Activated CD4-positive, alpha-beta memory T cell treated with anti-CD3 and anti-CD28 coated beads for 36 hours (primary cell): Measurements from ENCODE around the gene RAB35. TPM values are rescaled to one million over a fixed set of nuclear protein-coding genes. Genes with fewer than 3 reads are reported as not detected.

Experiments used
- CTCF ChIA-PET: fragments of 350-600 bp; sonication (Branson Sonifier 250); formaldehyde crosslinking; loops from one replicate; lab custom pipeline; 2021; ENCODE audit warnings: antibody characterized with exemption, inconsistent platforms; lab: Charles Lee
- POLR2A ChIA-PET: fragments of 350-600 bp; sonication (Branson Sonifier 250); formaldehyde crosslinking; loops from one replicate; lab custom pipeline; 2021; ENCODE audit warnings: antibody characterized with exemption; lab: Charles Lee
- DNase-seq: peaks from one replicate; pipeline ENCODE4 v3.0.0-alpha.2; 2020
- H3K27ac Mint-ChIP-seq: one replicate; pipeline ENCODE4 v1.8.0; 2021; ENCODE audit warnings: mixed read lengths
- H3K27me3 Mint-ChIP-seq: one replicate; pipeline ENCODE4 v1.8.0; 2021; ENCODE audit warnings: mixed read lengths
- H3K36me3 Mint-ChIP-seq: one replicate; pipeline ENCODE4 v1.8.0; 2021; ENCODE audit warnings: mixed read lengths
- H3K4me1 Mint-ChIP-seq: one replicate; pipeline ENCODE4 v1.8.0; 2021; ENCODE audit warnings: low read depth, mixed read lengths
- H3K4me3 Mint-ChIP-seq: one replicate; pipeline ENCODE4 v1.8.0; 2021; ENCODE audit warnings: mild to moderate bottlenecking, mixed read lengths
- H3K9me3 Mint-ChIP-seq: one replicate; pipeline ENCODE4 v1.8.0; 2021; ENCODE audit warnings: mixed read lengths
- intact Hi-C: fragments of 100-400 bp; cut with micrococcal nuclease; formaldehyde crosslinking; loops from one replicate; pipeline ENCODE4 v1.15.1; 2023
- total RNA-seq, 2 experiments: library from RNA; stranded (reverse); gene quantifications; one replicate each; pipeline ENCODE4 v1.2.3, GENCODE V29; 2021

Gene RAB35
- total RNA-seq, 2 experiments from 2014 or later: 62.1 to 66.4 TPM

GRCh38 chr12:120092551-120093335 lies 23.8 kb downstream of the RAB35 start:
- Mint-ChIP-seq H3K27ac (peak overlapping the region; percentile 52), H3K27me3 (no peaks in the 10 kb centered on the region), H3K36me3 (peaks cover 35% of the 10 kb centered on the region), H3K9me3 (no peaks in the 10 kb centered on the region), H3K4me3 (no peak overlapping the region), H3K4me1 (peaks cover 2% of the 10 kb centered on the region)
- intact Hi-C loops: no loop called here
- ChIA-PET CTCF (no interaction called here), POLR2A (interaction anchor here (0.6 to 1.3 kb wide), 3 partner anchors 26 to 108 kb away, joined by 3 read pairs; partner anchors contain the start of gene RPLP0)
- no peak for DNase-seq

DNA sequence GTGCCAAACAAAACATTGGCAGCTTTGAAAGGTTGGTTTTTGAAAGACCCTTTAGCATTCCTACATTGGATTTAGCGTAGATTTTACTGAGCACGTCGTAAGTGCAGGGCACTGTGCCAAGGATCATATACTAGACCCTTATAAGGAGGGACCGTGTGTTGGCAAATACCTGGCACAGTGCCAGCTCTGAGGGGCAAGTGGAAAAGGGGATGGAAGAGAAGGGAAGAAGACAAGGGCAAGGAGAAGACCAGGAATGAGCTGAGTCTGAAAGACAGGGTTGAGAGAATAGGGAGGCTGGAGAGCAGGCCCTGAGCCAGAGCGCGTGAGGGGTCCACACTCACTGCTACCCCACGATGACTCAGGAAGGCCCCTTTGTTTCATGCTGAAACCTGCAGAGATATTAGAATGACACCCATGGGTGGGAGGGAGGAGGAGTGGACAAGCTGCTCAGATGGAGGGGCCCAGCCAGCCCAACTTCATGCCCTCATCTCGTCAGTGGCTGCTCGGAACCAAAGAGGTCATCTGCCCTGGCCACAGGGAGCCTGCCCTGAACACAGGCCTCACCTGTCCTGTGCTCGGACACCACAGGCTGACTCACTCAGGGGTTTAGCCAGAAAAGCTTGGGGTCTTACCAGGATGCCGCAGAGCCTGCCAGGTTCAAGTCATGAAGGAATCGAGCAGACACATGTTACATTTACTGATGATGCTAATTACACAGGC lies 25.0 kb downstream of the RAB35 start:
- Mint-ChIP-seq H3K4me3 (no peak overlapping the region), H3K27me3 (no peaks in the 10 kb centered on the region), H3K9me3 (no peaks in the 10 kb centered on the region), H3K4me1 (peaks cover 14% of the 10 kb centered on the region), H3K36me3 (peaks cover 43% of the 10 kb centered on the region), H3K27ac (peak overlapping the region; percentile 43)
- ChIA-PET POLR2A (interaction anchor here (0.6 to 1.6 kb wide), 5 partner anchors 19 to 200 kb away, joined by 3 to 4 read pairs (median 3); partner anchors contain the start of genes RNU4-2 and RPLP0), CTCF (no interaction called here)
- intact Hi-C loops: no loop called here
- DNase-seq: no peak

- Mint-ChIP-seq H3K27ac (no peak overlapping the region), H3K9me3 (no peaks in the 10 kb centered on the region), H3K4me3 (no peak overlapping the region), H3K27me3 (no peaks in the 10 kb centered on the region), H3K36me3 (peaks cover 40% of the 10 kb centered on the region), H3K4me1 (peaks cover 20% of the 10 kb centered on the region)
- CTCF ChIA-PET: no interaction called here
- POLR2A ChIA-PET: interaction anchor here (0.9 to 1.6 kb wide), 2 partner anchors 20 to 25 kb away, joined by 3 to 4 read pairs; no protein-coding TSS in a partner anchor
- no peak for DNase-seq
- intact Hi-C loops: no loop called here
Measured at GRCh38 chr12:120090626-120091295, 25.8 kb downstream of the RAB35 start.

DNA sequence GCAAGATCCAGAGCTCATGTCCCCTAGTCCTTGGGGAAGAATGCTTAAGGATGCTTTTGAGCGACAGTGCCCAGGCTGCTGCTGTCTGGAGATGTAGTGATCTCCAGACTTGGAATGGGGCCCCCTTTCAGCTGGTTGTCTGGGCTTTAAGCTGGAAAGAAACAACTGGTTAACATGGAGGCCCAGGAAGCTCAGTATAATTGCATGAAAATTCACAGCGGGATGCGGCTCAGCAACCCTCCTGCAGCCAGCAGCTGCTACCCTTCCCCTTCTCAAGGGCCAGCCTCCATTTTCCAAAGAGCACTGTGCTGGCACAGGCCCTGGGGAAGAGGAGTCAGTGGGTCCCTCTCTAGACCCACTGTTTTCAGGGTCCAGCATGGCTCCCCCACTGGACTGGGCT lies 26.3 kb downstream of the RAB35 start:
- no peaks in the 10 kb centered on the region for H3K27me3 Mint-ChIP-seq
- CTCF ChIA-PET: no interaction called here
- DNase-seq: no peak
- no peaks in the 10 kb centered on the region for H3K9me3 Mint-ChIP-seq
- POLR2A ChIA-PET: interaction anchor here (1.6 kb wide), 1 partner anchor 25 kb away, joined by 4 read pairs; no protein-coding TSS in a partner anchor
- intact Hi-C loops: no loop called here
- H3K36me3 Mint-ChIP-seq: peaks cover 45% of the 10 kb centered on the region
- no peak overlapping the region for H3K27ac Mint-ChIP-seq
- no peak overlapping the region for H3K4me3 Mint-ChIP-seq
- H3K4me1 Mint-ChIP-seq: peaks cover 26% of the 10 kb centered on the region

DNA sequence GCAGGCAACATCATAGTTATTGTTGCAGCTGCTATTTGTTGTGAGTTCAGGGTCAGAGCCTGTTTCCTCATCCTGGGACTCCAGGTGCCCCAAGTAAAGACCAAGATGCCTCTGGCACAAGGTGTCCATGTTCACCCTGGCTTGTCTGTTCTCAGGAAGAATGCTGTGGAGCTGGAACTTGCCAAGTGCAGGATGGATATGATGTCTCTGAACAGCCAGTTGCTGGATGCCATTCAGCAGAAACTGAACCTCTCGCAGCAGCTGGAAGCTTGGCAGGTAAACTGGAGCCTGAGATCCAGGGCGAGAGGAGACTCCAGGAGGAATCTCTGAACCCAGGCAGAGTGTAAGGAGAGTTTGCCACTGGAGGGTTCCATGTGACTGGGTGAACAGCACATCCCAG lies 26.8 kb downstream of the RAB35 start:
- no peak overlapping the region for H3K27ac Mint-ChIP-seq
- peaks cover 30% of the 10 kb centered on the region for H3K4me1 Mint-ChIP-seq
- H3K27me3 Mint-ChIP-seq: no peaks in the 10 kb centered on the region
- H3K4me3 Mint-ChIP-seq: no peak overlapping the region
- no peak for DNase-seq
- H3K9me3 Mint-ChIP-seq: no peaks in the 10 kb centered on the region
- ChIA-PET CTCF (no interaction called here), POLR2A (no interaction called here)
- intact Hi-C loops: no loop called here
- H3K36me3 Mint-ChIP-seq: peaks cover 48% of the 10 kb centered on the region

DNA sequence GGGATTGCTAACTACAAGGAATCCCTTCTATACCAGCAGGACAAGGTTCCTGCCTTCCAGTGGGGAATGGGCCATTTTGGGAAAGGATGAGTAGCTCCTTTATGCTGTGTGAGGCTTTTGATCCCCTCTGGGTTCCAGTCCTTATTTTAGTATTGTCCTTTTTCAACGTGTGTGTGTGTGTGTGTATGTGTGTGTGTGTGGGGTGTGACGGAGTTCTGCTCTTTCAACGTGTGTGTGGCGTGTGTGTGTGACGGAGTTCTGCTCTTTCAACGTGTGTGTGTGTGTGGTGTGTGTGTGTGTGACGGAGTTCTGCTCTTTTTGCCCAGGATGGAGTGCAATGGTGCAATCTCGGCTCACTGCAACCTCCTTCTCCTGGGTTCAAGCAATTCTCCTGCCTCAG lies 27.4 kb downstream of the RAB35 start:
- H3K36me3 Mint-ChIP-seq: peaks cover 53% of the 10 kb centered on the region
- no peak for DNase-seq
- no peak overlapping the region for H3K4me3 Mint-ChIP-seq
- ChIA-PET POLR2A (no interaction called here), CTCF (no interaction called here)
- intact Hi-C loops: no loop called here
- H3K9me3 Mint-ChIP-seq: no peaks in the 10 kb centered on the region
- no peak overlapping the region for H3K27ac Mint-ChIP-seq
- H3K4me1 Mint-ChIP-seq: peaks cover 37% of the 10 kb centered on the region
- no peaks in the 10 kb centered on the region for H3K27me3 Mint-ChIP-seq

GRCh38 chr12:120086801-120087621 lies 29.5 kb downstream of the RAB35 start:
- Mint-ChIP-seq H3K9me3 (no peaks in the 10 kb centered on the region), H3K36me3 (peaks cover 64% of the 10 kb centered on the region), H3K4me3 (peak overlapping the region; percentile 64), H3K27me3 (no peaks in the 10 kb centered on the region), H3K4me1 (peaks cover 38% of the 10 kb centered on the region), H3K27ac (peak overlapping the region; percentile 87)
- ChIA-PET CTCF (interaction anchor here (0.5 to 1.9 kb wide), 21 partner anchors 10 to 185 kb away, joined by 3 to 25 read pairs (median 4); partner anchors contain the start of genes BICDL1, RAB35 and RPLP0), POLR2A (interaction anchor here (1.0 to 1.5 kb wide), 11 partner anchors 13 to 204 kb away, joined by 3 to 14 read pairs (median 8); partner anchors contain the start of genes BICDL1, RAB35, RNU4-2 and RPLP0)
- intact Hi-C loops: loop anchor here (1.0 kb wide), 4 partner anchors 32 to 420 kb away; no protein-coding TSS in a partner anchor
- DNase-seq: peak; percentile 100

DNA sequence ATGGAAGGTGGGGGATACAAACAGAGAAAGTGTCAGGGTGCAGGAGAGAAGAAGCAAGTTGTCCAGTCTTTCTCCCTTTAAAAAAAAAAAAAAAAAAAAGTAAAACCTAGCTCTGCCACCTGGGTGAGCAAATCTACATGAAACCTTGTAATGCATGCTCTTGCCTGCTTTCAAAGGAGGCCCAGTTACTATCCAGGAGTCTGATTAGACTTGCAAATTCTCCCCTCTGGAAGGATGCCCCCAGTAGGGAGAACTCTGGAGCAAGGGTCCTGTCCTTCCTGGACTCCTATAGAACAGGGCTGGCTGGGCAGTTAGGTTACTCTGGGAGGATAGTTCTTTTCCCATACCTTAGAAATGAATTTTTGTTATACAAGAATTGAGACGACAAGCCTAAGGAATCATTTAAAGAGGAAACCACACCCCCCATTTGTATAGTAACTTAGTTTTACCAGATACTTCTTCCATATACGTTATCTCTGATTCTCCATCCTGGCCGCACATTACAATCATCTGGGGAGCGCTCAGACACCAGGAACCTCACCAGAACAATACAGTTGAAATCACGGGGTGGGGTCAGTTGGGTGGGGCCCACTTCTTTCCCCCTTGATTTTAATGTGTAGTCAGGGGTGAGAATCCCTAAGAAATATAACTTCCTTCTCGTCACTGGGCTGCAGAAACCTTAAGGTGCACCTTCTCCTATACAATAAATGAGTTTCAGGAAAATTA lies 30.5 kb downstream of the RAB35 start:
- no peak for DNase-seq
- H3K4me1 Mint-ChIP-seq: peaks cover 38% of the 10 kb centered on the region
- H3K27ac Mint-ChIP-seq: peak overlapping the region; percentile 87
- peaks cover 59% of the 10 kb centered on the region for H3K36me3 Mint-ChIP-seq
- ChIA-PET CTCF (interaction anchor here (0.6 to 1.9 kb wide), 8 partner anchors 11 to 166 kb away, joined by 3 to 25 read pairs (median 8); partner anchors contain the start of genes BICDL1 and RAB35), POLR2A (interaction anchor here (0.8 to 1.5 kb wide), 10 partner anchors 14 to 205 kb away, joined by 3 to 14 read pairs (median 8); partner anchors contain the start of genes BICDL1, RAB35, RNU4-2 and RPLP0)
- H3K27me3 Mint-ChIP-seq: no peaks in the 10 kb centered on the region
- H3K9me3 Mint-ChIP-seq: no peaks in the 10 kb centered on the region
- H3K4me3 Mint-ChIP-seq: no peak overlapping the region
- intact Hi-C loops: no loop called here

DNA sequence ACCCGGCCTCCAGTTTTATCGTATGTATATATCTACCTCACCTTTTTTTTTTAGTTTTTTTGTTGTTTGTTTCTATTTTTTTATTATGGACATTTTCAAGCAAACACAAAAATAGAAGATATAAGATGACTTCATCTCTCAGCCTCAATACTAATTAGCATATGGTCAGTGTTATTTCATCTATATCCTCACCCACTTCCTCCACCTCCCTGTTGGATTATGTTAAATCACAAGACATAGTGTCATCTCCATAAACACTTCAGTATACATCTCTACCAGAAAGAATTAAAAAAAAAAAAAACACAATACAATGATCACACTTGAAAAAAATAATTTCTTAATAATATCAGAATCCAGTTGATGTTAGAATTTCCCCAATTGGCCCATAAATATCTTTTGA lies 34.9 kb downstream of the RAB35 start:
- no peak for DNase-seq
- ChIA-PET POLR2A (no interaction called here), CTCF (interaction anchor here (0.5 kb wide), 1 partner anchor 1902 kb away, joined by 4 read pairs; no protein-coding TSS in a partner anchor)
- Mint-ChIP-seq H3K36me3 (peaks cover 57% of the 10 kb centered on the region), H3K4me1 (peaks cover 34% of the 10 kb centered on the region), H3K27me3 (no peaks in the 10 kb centered on the region), H3K9me3 (no peaks in the 10 kb centered on the region), H3K27ac (no peak overlapping the region), H3K4me3 (no peak overlapping the region)
- intact Hi-C loops: no loop called here

GRCh38 chr12:120079411-120080400 lies 36.8 kb downstream of the RAB35 start:
- H3K9me3 Mint-ChIP-seq: no peaks in the 10 kb centered on the region
- no peaks in the 10 kb centered on the region for H3K27me3 Mint-ChIP-seq
- no peak overlapping the region for H3K4me3 Mint-ChIP-seq
- POLR2A ChIA-PET: no interaction called here
- peaks cover 63% of the 10 kb centered on the region for H3K36me3 Mint-ChIP-seq
- no peak for DNase-seq
- peak overlapping the region; percentile 68 for H3K27ac Mint-ChIP-seq
- intact Hi-C loops: no loop called here
- peaks cover 17% of the 10 kb centered on the region for H3K4me1 Mint-ChIP-seq
- CTCF ChIA-PET: no interaction called here
